OCI-LY7 (cell line): ENCODE measurements around the gene KDM2A. TPM values are rescaled to one million over a fixed set of nuclear protein-coding genes. Genes with fewer than 3 reads are reported as not detected.

Experiments
- BruUV-seq: library from RNA; stranded (reverse); fragments of 400-500 nt; replicated peaks from 2 replicates; lab custom pipeline; 2021; lab: Mats Ljungman, UMichigan
- CTCF ChIA-PET: fragments of 300-600 bp; sonication (Branson Sonifier 250); formaldehyde crosslinking; loops from one replicate; lab custom pipeline; 2022; ENCODE audit warnings: antibody characterized with exemption; ENCODE audit not compliant: unreplicated experiment; lab: Charles Lee
- POLR2A ChIA-PET: fragments of 300-600 bp; sonication (Branson Sonifier 250); formaldehyde crosslinking; loops from one replicate; lab custom pipeline; 2022; ENCODE audit warnings: antibody characterized with exemption; lab: Charles Lee
- DNase-seq: peaks from one replicate; pipeline ENCODE4 v3.0.0-alpha.2; 2015; ENCODE audit warnings: low spot score
- H2AFZ ChIP-seq: fragments of 200-600 bp; sonication (generic), shearing (Covaris generic); 2 replicates; pipeline ENCODE4 v1.6.1; 2014; ENCODE audit warnings: mild to moderate bottlenecking, antibody characterized with exemption, low read length, moderate library complexity
- H3K27ac ChIP-seq: fragments of 200-600 bp; sonication (generic); 2 replicates; pipeline ENCODE4 v1.5.1; 2014; ENCODE audit warnings: mixed run types, low read depth, mild to moderate bottlenecking, moderate library complexity, low read length, inconsistent platforms; ENCODE audit not compliant: poor library complexity, severe bottlenecking
- H3K36me3 ChIP-seq: fragments of 200-600 bp; sonication (generic); 2 replicates; pipeline ENCODE4 v1.6.1; 2014; ENCODE audit warnings: mild to moderate bottlenecking, antibody characterized with exemption, low read length, moderate library complexity, mixed read lengths; ENCODE audit not compliant: insufficient read depth
- H3K4me1 ChIP-seq: fragments of 200-600 bp; sonication (generic); 2 replicates; pipeline ENCODE4 v1.5.1; 2014; ENCODE audit warnings: mild to moderate bottlenecking, low read length; ENCODE audit not compliant: insufficient read depth, poor library complexity, severe bottlenecking
- H3K4me2 ChIP-seq: fragments of 200-600 bp; sonication (generic); 2 replicates; pipeline ENCODE4 v1.6.1; 2014; ENCODE audit warnings: mild to moderate bottlenecking, low read length
- H3K4me3 ChIP-seq: fragments of 200-600 bp; sonication (generic); 2 replicates; pipeline ENCODE4 v1.5.1; 2014; ENCODE audit warnings: mild to moderate bottlenecking, low read depth, low read length; ENCODE audit not compliant: poor library complexity, severe bottlenecking
- H3K79me2 ChIP-seq: fragments of 200-600 bp; sonication (generic); 2 replicates; pipeline ENCODE4 v1.6.1; 2016; ENCODE audit warnings: low read depth, mild to moderate bottlenecking, low read length, moderate library complexity, mixed read lengths; ENCODE audit not compliant: insufficient read depth
- H3K9me2 ChIP-seq: fragments of 200-600 bp; sonication (generic); 2 replicates; pipeline ENCODE4 v1.6.1; 2016; ENCODE audit warnings: mild to moderate bottlenecking, low read length, mixed read lengths; ENCODE audit not compliant: insufficient read depth
- H3K9me3 ChIP-seq: fragments of 200-600 bp; sonication (generic); 2 replicates; pipeline ENCODE4 v1.6.1; 2014; ENCODE audit warnings: mild to moderate bottlenecking, mixed run types, low read length, mixed read lengths
- H4K20me1 ChIP-seq: fragments of 200-600 bp; sonication (generic); 2 replicates; pipeline ENCODE4 v1.6.1; 2014; ENCODE audit warnings: mild to moderate bottlenecking, antibody characterized with exemption, low read length, moderate library complexity, mixed read lengths; ENCODE audit not compliant: insufficient read depth
- CTCF ChIP-seq: fragments of 200-600 bp; sonication (generic); conservative IDR thresholded peaks from 2 replicates; pipeline ENCODE4 v1.5.1; 2014; ENCODE audit warnings: mild to moderate bottlenecking, antibody characterized with exemption, low read length, moderate library complexity, mixed read lengths
- EZH2phosphoT487 ChIP-seq: fragments of 200-600 bp; sonication (generic); IDR thresholded peaks from 2 replicates; pipeline ENCODE4 v1.6.1; 2018; ENCODE audit warnings: low read depth, borderline replicate concordance, mild to moderate bottlenecking, mixed run types, antibody characterized with exemption, low read length, moderate library complexity, mixed read lengths
- intact Hi-C: fragments of 100-400 bp; cut with micrococcal nuclease; formaldehyde crosslinking; loops from one replicate; pipeline ENCODE4 v1.10.0; 2022; ENCODE audit not compliant: unreplicated experiment
- total RNA-seq, 2 experiments: library from RNA; depleted of rRNA in 1 of 2; stranded (reverse); fragments of >200 nt in 1 of 2; shearing (Covaris generic) in 1 of 2; gene quantifications; 2 replicates each; pipeline ENCODE4 v1.2.3, GENCODE V29; 2014 to 2022

KDM2A gene
- total RNA-seq, 2 experiments from 2014 or later, result 31.7 to 66.2 TPM

- intact Hi-C loops, result no loop called here
- peaks cover 49% of the 10 kb centered on the region for H3K79me2 ChIP-seq
- H3K36me3 ChIP-seq, result peaks cover 96% of the 10 kb centered on the region
- H3K27ac ChIP-seq, result peak overlapping the region; percentile 98
- H3K4me2 ChIP-seq, result no peak overlapping the region
- TF ChIP-seq EZH2phosphoT487, result no peak
- no peak for TF ChIP-seq CTCF
- peaks cover 45% of the 10 kb centered on the region for H3K4me1 ChIP-seq
- no peak for DNase-seq
- H3K9me2 ChIP-seq, result no peaks in the 10 kb centered on the region
- no peaks in the 10 kb centered on the region for H3K9me3 ChIP-seq
- POLR2A ChIA-PET, result interaction anchor here (1.3 kb wide), 1 partner anchor 9 kb away, joined by 3 read pairs; no protein-coding TSS in a partner anchor
- CTCF ChIA-PET, result no interaction called here
- H4K20me1 ChIP-seq, result no peaks in the 10 kb centered on the region
- BruUV-seq, result no TSS peak
- no peak overlapping the region for H2AFZ ChIP-seq
- no peak overlapping the region for H3K4me3 ChIP-seq
Measured at GRCh38 chr11:67279589-67280340, 160.7 kb downstream of the KDM2A start.

GRCh38 chr11:67280341-67280787, 161.3 kb downstream of the KDM2A start:
- no peaks in the 10 kb centered on the region for H4K20me1 ChIP-seq
- no peak for DNase-seq
- peaks cover 39% of the 10 kb centered on the region for H3K4me1 ChIP-seq
- peak overlapping the region; percentile 98 for H3K27ac ChIP-seq
- H3K4me3 ChIP-seq, result no peak overlapping the region
- no peak overlapping the region for H2AFZ ChIP-seq
- peaks cover 43% of the 10 kb centered on the region for H3K79me2 ChIP-seq
- H3K9me3 ChIP-seq, result no peaks in the 10 kb centered on the region
- no peak overlapping the region for H3K4me2 ChIP-seq
- BruUV-seq, result no TSS peak
- H3K36me3 ChIP-seq, result peaks cover 96% of the 10 kb centered on the region
- CTCF ChIA-PET, result no interaction called here
- TF ChIP-seq EZH2phosphoT487, result no peak
- H3K9me2 ChIP-seq, result no peaks in the 10 kb centered on the region
- intact Hi-C loops, result no loop called here
- POLR2A ChIA-PET, result interaction anchor here (1.3 kb wide), 1 partner anchor 8 kb away, joined by 3 read pairs; no protein-coding TSS in a partner anchor

- POLR2A ChIA-PET, result interaction anchor here (1.2 kb wide), 1 partner anchor 36 kb away, joined by 3 read pairs; no protein-coding TSS in a partner anchor
- Histone ChIP-seq H3K4me1 (peaks cover 34% of the 10 kb centered on the region), H3K4me2 (no peak overlapping the region), H3K27ac (no peak overlapping the region), H3K4me3 (no peak overlapping the region), H3K36me3 (peaks cover 96% of the 10 kb centered on the region), H2AFZ (no peak overlapping the region), H3K9me3 (no peaks in the 10 kb centered on the region), H3K79me2 (peaks cover 37% of the 10 kb centered on the region), H3K9me2 (no peaks in the 10 kb centered on the region), H4K20me1 (no peaks in the 10 kb centered on the region)
- CTCF ChIA-PET, result no interaction called here
- TF ChIP-seq EZH2phosphoT487 (no peak), CTCF (no peak)
- intact Hi-C loops, result no loop called here
- BruUV-seq, result no TSS peak
- no peak for DNase-seq
Measured at GRCh38 chr11:67280788-67281551, 161.9 kb downstream of the KDM2A start.
